Vagina (tissue), 2 donors: ENCODE measurements around the gene ZP1.

Experiments
- CTCF ChIP-seq, 3 experiments: fragments of 450-650 bp in 2 of 3; fragments of 200-600 bp in 1 of 3; sonication (generic) in 1 of 3; IDR thresholded peaks; one replicate each; pipeline ENCODE4 v1.5.1; 2017 to 2019; ENCODE audit warnings: antibody characterized with exemption in 3 of 3, mild to moderate bottlenecking in 2 of 3, moderate library complexity in 2 of 3
- POLR2A ChIP-seq, 2 donors: fragments of 450-650 bp; IDR thresholded peaks; one replicate each; pipeline ENCODE4 v1.6.1; 2017; ENCODE audit warnings: antibody characterized with exemption in 2 of 2, mild to moderate bottlenecking in 2 of 2, moderate library complexity in 2 of 2
- POLR2AphosphoS5 ChIP-seq, 2 donors: sonication (generic); formaldehyde crosslinking; IDR thresholded peaks; one replicate each; pipeline ENCODE4 v1.9.0; 2017; ENCODE audit warnings: antibody characterized with exemption in 2 of 2, mild to moderate bottlenecking in 2 of 2, low read depth in 1 of 2; ENCODE audit not compliant: insufficient read depth in 1 of 2

- TF ChIP-seq POLR2AphosphoS5 (IDR thresholded peaks at IDR 0.05; ENCODE audit: insufficient read depth in 1 of 2, low read depth in 1 of 2) (no peak), POLR2A (IDR thresholded peaks at IDR 0.05) (no peak), CTCF (IDR thresholded peaks at IDR 0.05) (no peak)
These were observed 8.4 kb upstream of the ZP1 start for GRCh38 chr11:60858731-60859464.
